T-helper 2 cell treated with Interferon-gamma antibody and Interleukin-4, amounts not matched to agents 5 μg/mL and 100 μg/mL, for 36 hours (primary cell): ENCODE data around the gene TDRD7.
A peak's percentile ranks its signal among the peaks of the same experiment; 100 is the strongest.

ENCODE experiments used
- DNase-seq: peaks from one replicate; pipeline ENCODE4 v3.0.0; 2021; ENCODE audit warnings: low spot score
- H3K27ac Mint-ChIP-seq: one replicate; pipeline ENCODE4 v1.8.0; 2021; ENCODE audit warnings: mild to moderate bottlenecking, mixed read lengths
- H3K27me3 Mint-ChIP-seq: one replicate; pipeline ENCODE4 v1.8.0; 2021; ENCODE audit warnings: low read depth, mixed read lengths
- H3K36me3 Mint-ChIP-seq: one replicate; pipeline ENCODE4 v1.8.0; 2021; ENCODE audit warnings: low read depth, mixed read lengths
- H3K4me1 Mint-ChIP-seq: one replicate; pipeline ENCODE4 v1.8.0; 2021; ENCODE audit warnings: low read depth, mixed read lengths
- H3K4me3 Mint-ChIP-seq: one replicate; pipeline ENCODE4 v1.8.0; 2022; ENCODE audit warnings: mild to moderate bottlenecking, moderate library complexity, mixed read lengths
- H3K9me3 Mint-ChIP-seq: one replicate; pipeline ENCODE4 v1.8.0; 2021; ENCODE audit warnings: mixed read lengths

TDRD7 gene

DNA sequence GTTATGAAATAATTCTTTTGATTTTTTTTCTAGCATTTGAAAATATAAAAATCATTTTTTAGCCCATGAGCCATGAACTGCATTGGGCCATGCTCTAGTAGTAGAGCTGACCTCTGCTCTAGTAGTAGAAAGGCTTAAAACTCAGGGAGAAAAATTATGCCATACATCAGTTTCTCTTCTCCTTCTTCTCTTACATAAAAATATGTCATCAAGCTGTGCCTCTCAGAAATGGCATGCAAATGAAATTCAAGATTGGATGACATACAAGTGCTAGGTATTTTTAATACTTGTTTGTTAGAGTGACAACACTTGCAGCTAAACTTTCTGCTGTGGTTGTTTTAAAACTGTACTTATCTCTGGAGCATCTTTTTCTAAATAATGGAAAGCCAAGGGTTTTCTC, 47.4 kb downstream of the TDRD7 start:
- Mint-ChIP-seq H3K4me1 (no peaks in the 10 kb centered on the region), H3K36me3 (no peaks in the 10 kb centered on the region), H3K9me3 (peaks cover 3% of the 10 kb centered on the region), H3K27me3 (no peaks in the 10 kb centered on the region), H3K4me3 (no peak overlapping the region), H3K27ac (no peak overlapping the region)
- no peak for DNase-seq

DNA sequence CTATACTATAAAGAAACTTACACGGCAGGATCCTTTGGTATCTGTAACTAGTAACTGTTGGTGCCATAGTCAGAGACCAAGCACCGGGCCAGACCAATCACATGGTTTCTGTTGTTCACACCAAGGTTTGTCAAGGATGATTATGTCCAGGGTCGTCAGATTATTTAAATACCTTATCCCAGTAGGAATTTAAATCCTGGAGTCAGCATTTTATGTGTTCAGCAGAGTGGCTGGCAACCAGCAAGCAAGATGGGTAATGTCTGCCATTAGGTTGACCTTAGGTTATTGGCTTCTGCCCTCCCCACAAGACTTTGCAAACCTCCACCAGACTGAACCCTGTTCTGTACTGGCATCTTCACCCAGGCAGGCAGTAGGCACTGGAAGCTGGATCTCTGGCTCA, 50.3 kb downstream of the TDRD7 start:
- H3K27me3 Mint-ChIP-seq = no peaks in the 10 kb centered on the region

DNA sequence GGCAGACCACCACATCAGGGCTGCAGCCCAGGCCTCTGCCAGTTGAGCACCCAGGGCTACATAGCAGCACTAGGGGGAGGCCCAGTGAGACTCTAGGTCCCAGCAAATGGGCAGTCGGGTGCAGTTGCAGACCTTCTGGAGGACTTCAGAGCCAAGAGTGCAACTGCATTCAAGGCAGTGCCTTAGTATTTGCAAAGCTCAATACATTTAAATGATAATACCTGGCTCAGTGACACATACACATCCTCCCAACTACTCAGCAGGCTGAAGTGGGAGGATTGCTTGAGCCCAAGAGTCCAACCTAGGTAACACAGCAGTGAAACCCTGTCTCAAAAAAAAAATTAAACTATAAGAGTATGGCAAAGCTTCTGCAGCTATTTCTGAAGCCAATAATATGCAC, 51.0 kb downstream of the TDRD7 start:
- no peak overlapping the region for H3K27ac Mint-ChIP-seq
- no peaks in the 10 kb centered on the region for H3K36me3 Mint-ChIP-seq
- no peak for DNase-seq
- H3K27me3 Mint-ChIP-seq = no peaks in the 10 kb centered on the region
- no peaks in the 10 kb centered on the region for H3K4me1 Mint-ChIP-seq
- H3K9me3 Mint-ChIP-seq = no peaks in the 10 kb centered on the region
- H3K4me3 Mint-ChIP-seq = no peak overlapping the region

More for the DNA sequence above, 50.3 kb downstream of the TDRD7 start:
- Mint-ChIP-seq H3K4me1 (no peaks in the 10 kb centered on the region), H3K36me3 (no peaks in the 10 kb centered on the region), H3K27ac (no peak overlapping the region), H3K9me3 (no peaks in the 10 kb centered on the region), H3K4me3 (no peak overlapping the region)
- DNase-seq = no peak

DNA sequence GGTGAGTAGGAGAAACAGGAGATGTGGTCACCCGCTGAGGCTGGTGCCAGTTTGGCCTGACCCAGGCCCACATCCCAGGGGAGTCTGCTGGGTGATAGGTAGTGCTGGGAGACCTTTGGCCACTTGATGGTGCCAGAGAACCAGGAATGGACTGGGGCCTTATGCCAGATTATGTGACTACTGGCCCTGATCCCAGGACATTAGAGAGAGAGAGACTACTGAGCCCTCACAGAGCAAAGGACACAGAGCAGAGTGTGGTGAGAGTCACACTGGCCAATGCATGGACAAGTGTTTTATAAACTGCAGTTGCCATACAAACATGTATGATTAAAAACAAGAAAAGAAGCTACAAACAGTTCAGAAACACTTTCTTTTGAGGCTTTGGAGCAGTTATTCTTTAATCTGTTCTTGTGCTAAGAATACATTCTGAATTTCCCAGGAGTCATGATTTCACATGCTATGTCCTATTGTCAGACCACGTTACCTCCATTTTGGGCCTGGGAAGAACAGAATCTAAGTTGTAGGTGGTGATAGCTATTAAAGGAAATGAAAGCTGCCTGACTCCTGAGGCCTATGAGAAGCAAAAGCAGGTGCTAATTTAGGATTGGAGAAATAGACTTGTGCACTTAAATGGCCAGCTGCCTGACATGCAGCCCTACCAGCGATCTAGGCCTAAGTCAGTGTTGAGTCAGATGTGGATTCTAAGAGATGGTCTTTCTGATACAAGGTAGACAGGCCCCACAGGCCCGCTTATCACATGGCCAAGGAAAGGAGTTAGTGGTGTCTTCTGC, 57.0 kb downstream of the TDRD7 start:
- no peaks in the 10 kb centered on the region for H3K9me3 Mint-ChIP-seq
- no peaks in the 10 kb centered on the region for H3K36me3 Mint-ChIP-seq
- H3K27me3 Mint-ChIP-seq = no peaks in the 10 kb centered on the region
- H3K4me3 Mint-ChIP-seq = no peak overlapping the region
- DNase-seq = peak; percentile 16
- no peaks in the 10 kb centered on the region for H3K4me1 Mint-ChIP-seq
- H3K27ac Mint-ChIP-seq = no peak overlapping the region

DNA sequence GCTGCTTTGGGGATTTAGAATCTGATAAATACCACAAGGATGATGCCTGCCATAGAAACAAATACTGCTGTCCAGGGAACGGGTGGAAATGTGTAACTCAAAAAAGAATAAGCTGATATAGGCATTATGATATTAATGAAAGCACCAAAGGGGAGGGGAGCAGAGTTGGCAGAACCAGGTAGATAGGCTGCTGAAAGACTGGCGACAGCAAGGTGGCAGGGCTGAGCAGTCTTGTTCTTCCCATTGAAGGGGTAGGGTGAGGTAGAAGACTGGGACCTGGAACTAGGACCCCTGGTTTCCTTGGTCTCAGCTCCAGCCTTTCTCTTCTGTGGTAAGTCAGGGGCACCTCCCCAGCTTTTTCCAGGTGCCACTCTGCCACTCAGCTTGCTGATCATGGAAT, 58.2 kb downstream of the TDRD7 start:
- Mint-ChIP-seq H3K4me3 (no peak overlapping the region), H3K36me3 (peaks cover 2% of the 10 kb centered on the region), H3K27me3 (no peaks in the 10 kb centered on the region), H3K27ac (no peak overlapping the region), H3K4me1 (no peaks in the 10 kb centered on the region), H3K9me3 (no peaks in the 10 kb centered on the region)
- DNase-seq = no peak

DNA sequence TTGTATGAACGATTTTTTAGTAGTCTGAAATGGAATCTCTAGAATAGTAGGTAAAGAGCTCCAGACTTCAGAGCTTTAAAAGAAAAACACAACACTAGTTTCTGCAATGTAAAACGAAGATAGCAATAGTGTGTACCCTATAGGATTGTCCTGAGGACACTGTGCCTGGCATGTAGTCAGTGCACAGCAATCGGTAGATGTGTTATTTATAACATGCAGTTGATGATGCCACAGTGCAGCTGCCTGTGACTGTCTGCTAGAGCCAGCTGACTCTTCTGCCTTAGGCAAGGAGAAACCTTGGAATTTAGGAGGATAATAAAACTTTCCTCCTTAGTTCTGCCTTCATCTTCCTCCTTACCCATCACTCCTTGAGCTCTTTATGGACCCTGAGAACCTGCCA, 61.8 kb downstream of the TDRD7 start:
- DNase-seq = no peak
- no peaks in the 10 kb centered on the region for H3K4me1 Mint-ChIP-seq
- no peak overlapping the region for H3K4me3 Mint-ChIP-seq
- H3K27me3 Mint-ChIP-seq = no peaks in the 10 kb centered on the region
- H3K36me3 Mint-ChIP-seq = peaks cover 2% of the 10 kb centered on the region
- H3K9me3 Mint-ChIP-seq = no peaks in the 10 kb centered on the region
- H3K27ac Mint-ChIP-seq = no peak overlapping the region

DNA sequence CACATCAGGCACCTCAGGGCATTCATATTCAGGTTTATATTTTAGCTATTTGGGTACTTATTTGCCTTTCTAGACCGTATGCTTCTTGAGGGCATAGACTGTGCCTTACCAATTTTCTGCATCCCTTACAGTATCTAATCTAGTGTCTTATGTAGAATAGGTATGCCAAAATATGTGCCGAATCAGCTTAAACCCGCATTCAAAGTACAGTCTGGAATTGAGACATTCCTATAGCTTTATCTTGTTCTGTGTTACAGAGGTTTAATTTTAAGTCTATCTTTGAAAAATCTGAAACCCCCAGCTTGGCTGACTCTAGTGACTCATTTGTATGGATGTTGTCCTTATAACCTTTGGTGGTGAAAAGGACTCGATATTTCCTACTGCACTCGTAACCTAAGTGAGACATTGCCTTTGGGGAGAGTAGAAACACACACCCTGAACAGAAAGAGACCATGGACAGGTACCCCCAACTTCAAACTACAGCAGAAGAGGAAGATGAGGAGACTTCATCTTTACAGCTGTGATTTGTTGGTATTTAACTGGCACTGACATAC, 62.6 kb downstream of the TDRD7 start:
- DNase-seq = no peak
- Mint-ChIP-seq H3K4me1 (no peaks in the 10 kb centered on the region), H3K4me3 (no peak overlapping the region), H3K27me3 (no peaks in the 10 kb centered on the region), H3K36me3 (peaks cover 2% of the 10 kb centered on the region), H3K27ac (no peak overlapping the region), H3K9me3 (no peaks in the 10 kb centered on the region)

DNA sequence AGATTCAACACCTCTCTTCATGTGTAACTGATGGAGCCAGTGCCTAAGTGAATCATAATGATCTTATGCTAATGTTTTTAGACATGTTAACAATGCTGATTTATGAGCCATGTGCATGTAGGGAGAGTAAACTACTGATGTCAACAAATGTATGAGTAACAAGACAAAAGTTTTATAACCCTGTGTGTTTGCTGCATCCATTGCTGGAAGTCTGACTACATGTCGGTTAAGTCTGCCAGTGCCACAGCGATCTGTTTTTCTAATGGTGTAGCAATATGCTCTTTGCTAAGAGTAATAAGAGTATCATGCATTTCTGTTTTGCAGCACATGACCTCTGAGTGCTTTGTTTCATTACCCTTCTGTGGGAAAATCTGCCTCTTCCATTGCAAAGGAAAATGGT, 63.2 kb downstream of the TDRD7 start:
- Mint-ChIP-seq H3K36me3 (peaks cover 2% of the 10 kb centered on the region), H3K9me3 (no peaks in the 10 kb centered on the region), H3K27ac (no peak overlapping the region), H3K4me3 (no peak overlapping the region), H3K4me1 (no peaks in the 10 kb centered on the region), H3K27me3 (no peaks in the 10 kb centered on the region)
- no peak for DNase-seq

DNA sequence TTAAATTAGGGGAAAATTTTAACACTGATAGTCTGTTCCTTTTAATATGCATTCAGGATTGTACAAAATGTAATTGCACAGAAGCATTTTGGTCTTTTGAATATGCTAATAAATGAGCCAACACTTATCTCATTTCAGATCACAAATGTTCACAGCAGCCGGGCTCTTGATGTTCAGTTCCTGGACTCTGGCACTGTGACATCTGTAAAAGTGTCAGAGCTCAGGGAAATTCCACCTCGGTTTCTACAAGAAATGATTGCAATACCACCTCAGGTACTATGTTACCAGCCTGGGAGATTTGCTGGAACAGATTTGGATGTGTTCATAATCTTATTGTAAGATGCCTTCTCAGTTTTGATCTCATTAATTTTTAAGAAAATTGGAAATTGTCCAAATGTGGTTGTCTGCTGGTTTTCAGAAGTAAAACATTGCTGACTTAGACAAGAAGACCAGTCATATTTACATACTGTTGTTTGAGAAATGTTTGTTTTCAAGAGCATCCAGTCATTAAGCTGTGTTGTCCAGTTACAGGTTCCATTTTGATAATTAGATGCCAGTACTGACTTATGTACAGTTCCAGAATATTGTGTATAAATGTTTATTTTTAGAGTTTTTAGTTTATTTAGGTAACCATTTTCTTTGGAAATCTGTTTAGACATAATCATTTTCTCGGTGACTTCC, 66.5 kb downstream of the TDRD7 start:
- Mint-ChIP-seq H3K9me3 (peaks cover 6% of the 10 kb centered on the region), H3K4me1 (no peaks in the 10 kb centered on the region), H3K27me3 (no peaks in the 10 kb centered on the region), H3K36me3 (peaks cover 11% of the 10 kb centered on the region), H3K4me3 (no peak overlapping the region), H3K27ac (no peak overlapping the region)
- no peak for DNase-seq

DNA sequence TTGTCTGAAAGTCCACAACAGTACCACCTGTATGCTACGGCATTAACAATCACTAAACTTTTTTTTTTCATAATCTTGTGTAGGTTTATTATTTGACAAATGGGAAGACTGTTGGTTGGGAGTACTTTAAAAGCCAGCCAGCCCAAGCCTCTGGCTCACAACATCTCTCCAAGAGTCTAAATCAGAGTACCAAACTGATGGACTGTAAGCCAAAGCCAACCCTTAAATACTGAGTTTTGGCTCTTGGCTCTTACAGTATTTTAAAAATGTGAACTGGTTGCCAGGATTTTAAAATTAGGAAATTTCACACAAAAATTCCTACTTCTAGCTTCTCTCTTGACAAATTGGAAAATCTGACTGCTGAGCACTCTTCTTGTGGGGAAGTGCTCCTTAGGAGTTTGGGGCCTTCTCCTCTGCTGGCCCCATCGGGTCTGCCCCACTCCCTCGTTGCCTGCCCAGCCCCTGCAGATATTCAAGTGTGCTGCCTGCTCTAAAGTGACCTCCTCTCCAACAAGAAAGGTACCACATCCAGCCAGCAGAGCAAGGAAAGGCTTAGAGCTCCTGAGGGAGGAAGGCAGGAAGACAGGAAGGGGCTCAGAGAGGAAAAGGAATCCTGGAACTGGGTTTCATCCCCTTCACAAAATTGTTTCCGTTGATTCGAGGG, 67.7 kb downstream of the TDRD7 start:
- Mint-ChIP-seq H3K4me3 (no peak overlapping the region), H3K36me3 (peaks cover 11% of the 10 kb centered on the region), H3K4me1 (no peaks in the 10 kb centered on the region)

DNA sequence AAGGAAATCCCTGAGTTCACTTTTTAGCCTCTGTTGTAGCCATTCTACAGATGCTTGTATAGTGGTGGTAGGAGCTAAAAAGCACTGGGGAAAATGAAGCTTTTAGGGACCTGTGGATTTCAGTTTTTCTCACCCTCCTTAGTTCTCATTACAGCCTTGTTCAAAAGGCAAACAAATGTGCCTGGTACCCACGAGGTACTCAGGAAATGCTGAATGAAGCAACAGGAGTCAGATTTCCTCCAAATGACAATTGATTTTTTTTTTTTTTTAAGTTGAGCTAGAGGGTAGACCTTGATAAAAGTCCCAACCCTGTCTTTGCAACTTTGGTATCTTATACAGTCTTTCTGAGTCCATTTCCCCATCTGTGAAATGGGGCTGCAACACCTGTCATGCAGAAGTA, 68.3 kb downstream of the TDRD7 start:
- H3K36me3 Mint-ChIP-seq = peaks cover 9% of the 10 kb centered on the region

More for the DNA sequence above, 67.7 kb downstream of the TDRD7 start:
- Mint-ChIP-seq H3K9me3 (peaks cover 6% of the 10 kb centered on the region), H3K27ac (no peak overlapping the region), H3K27me3 (no peaks in the 10 kb centered on the region)
- DNase-seq = no peak

DNA sequence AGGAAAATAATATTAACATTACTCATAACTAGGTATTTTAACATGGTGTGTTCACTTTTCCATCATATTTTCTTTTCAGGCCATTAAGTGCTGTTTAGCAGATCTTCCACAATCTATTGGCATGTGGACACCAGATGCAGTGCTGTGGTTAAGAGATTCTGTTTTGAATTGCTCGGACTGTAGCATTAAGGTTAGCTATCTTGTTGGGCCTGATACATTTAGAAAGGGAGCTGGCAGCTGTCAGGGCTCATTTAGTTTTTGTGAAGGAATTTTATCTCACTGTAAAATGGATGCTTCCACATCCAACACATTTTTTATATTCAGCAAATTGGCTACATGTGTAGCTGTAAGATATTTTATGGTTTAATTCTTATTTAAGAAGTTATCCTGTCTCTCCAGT, 68.9 kb downstream of the TDRD7 start:
- no peak overlapping the region for H3K27ac Mint-ChIP-seq
- H3K9me3 Mint-ChIP-seq = peaks cover 6% of the 10 kb centered on the region
- DNase-seq = no peak
- H3K36me3 Mint-ChIP-seq = peaks cover 9% of the 10 kb centered on the region
- H3K27me3 Mint-ChIP-seq = no peaks in the 10 kb centered on the region
- H3K4me3 Mint-ChIP-seq = no peak overlapping the region
- no peaks in the 10 kb centered on the region for H3K4me1 Mint-ChIP-seq

More for the DNA sequence above, 68.3 kb downstream of the TDRD7 start:
- H3K4me1 Mint-ChIP-seq = no peaks in the 10 kb centered on the region
- H3K27ac Mint-ChIP-seq = no peak overlapping the region
- no peaks in the 10 kb centered on the region for H3K27me3 Mint-ChIP-seq
- no peak for DNase-seq
- no peak overlapping the region for H3K4me3 Mint-ChIP-seq
- H3K9me3 Mint-ChIP-seq = peaks cover 6% of the 10 kb centered on the region

DNA sequence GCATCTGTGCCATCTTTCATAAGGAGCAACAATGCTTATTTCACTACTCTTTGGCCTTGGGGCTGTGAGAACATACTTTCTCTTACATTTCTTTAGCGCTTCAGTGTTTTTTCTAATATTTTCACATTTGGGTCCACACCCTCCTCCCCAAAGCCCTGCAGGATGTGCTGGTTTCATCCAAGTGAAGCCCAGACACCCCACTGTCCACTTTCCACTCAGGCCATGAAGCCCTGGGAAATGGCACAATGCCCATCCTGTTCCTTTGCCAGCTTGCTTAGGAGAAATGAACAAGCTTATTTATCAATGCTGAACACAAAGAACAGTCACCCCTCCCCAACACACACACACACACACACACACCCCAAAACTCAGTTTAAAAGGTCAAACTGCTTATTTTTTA, 72.2 kb downstream of the TDRD7 start:
- Mint-ChIP-seq H3K27ac (no peak overlapping the region), H3K36me3 (peaks cover 15% of the 10 kb centered on the region), H3K9me3 (peaks cover 15% of the 10 kb centered on the region), H3K4me1 (no peaks in the 10 kb centered on the region), H3K27me3 (no peaks in the 10 kb centered on the region), H3K4me3 (no peak overlapping the region)
- no peak for DNase-seq

DNA sequence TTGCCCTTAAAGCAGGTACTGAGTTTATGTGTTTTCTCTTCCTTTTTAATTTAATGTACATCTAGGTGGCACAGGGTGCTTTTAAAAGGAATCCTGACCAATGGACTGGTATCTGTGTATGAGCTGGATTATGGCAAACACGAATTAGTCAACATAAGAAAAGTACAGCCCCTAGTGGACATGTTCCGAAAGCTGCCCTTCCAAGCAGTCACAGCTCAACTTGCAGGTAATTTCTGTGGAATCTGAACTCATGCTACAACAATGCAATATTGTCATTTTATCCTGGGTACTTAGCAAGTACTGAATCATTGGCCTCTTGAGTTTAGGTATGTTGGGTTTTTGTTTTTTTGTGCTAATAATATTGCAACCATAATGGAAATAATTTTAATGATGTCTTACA, 75.2 kb downstream of the TDRD7 start:
- H3K4me1 Mint-ChIP-seq = peaks cover 10% of the 10 kb centered on the region
- peaks cover 24% of the 10 kb centered on the region for H3K36me3 Mint-ChIP-seq
- no peak for DNase-seq
- no peak overlapping the region for H3K27ac Mint-ChIP-seq
- H3K9me3 Mint-ChIP-seq = peaks cover 21% of the 10 kb centered on the region
- H3K4me3 Mint-ChIP-seq = no peak overlapping the region
- no peaks in the 10 kb centered on the region for H3K27me3 Mint-ChIP-seq
